HEK293 (cell line): Measurements from ENCODE around the gene TAOK3.

Experiments
- BCL11B ChIP-seq: fragments of 450-650 bp; formaldehyde crosslinking; IDR thresholded peaks from 2 replicates; pipeline ENCODE4 v1.5.1; 2016; ENCODE audit warnings: low read depth, missing biosample characterization, missing genetic modification characterization
- EGR2 ChIP-seq: fragments of 450-650 bp; formaldehyde crosslinking; IDR thresholded peaks from 2 replicates; pipeline ENCODE4 v1.5.1; 2016; ENCODE audit warnings: low read depth, missing biosample characterization, missing genetic modification characterization
- GLIS2 ChIP-seq: fragments of 450-650 bp; formaldehyde crosslinking; IDR thresholded peaks from 2 replicates; pipeline ENCODE4 v1.5.1; 2016; ENCODE audit warnings: missing biosample characterization, missing genetic modification characterization
- PATZ1 ChIP-seq: fragments of 450-650 bp; formaldehyde crosslinking; IDR thresholded peaks from 2 replicates; pipeline ENCODE4 v1.5.1; 2016; ENCODE audit warnings: missing biosample characterization, missing genetic modification characterization
- REST ChIP-seq: fragments of 450-650 bp; formaldehyde crosslinking; IDR thresholded peaks from 2 replicates; pipeline ENCODE4 v1.5.1; 2016; ENCODE audit warnings: missing biosample characterization, missing genetic modification characterization
- SP3 ChIP-seq: fragments of 450-650 bp; formaldehyde crosslinking; IDR thresholded peaks from 2 replicates; pipeline ENCODE4 v1.5.1; 2016; ENCODE audit warnings: missing biosample characterization, missing genetic modification characterization
- SP7 ChIP-seq: fragments of 450-650 bp; formaldehyde crosslinking; IDR thresholded peaks from 2 replicates; pipeline ENCODE4 v1.5.1; 2016; ENCODE audit warnings: missing biosample characterization, missing genetic modification characterization
- TRIM28 ChIP-seq: IDR thresholded peaks from 2 replicates; pipeline ENCODE4 v1.6.1; 2011; ENCODE audit warnings: low read length, control low read depth, borderline replicate concordance
- ZBTB17 ChIP-seq: fragments of 450-650 bp; formaldehyde crosslinking; IDR thresholded peaks from 2 replicates; pipeline ENCODE4 v1.5.1; 2016; ENCODE audit warnings: missing biosample characterization, missing genetic modification characterization
- ZBTB20 ChIP-seq: fragments of 450-650 bp; formaldehyde crosslinking; IDR thresholded peaks from 2 replicates; pipeline ENCODE4 v1.5.1; 2016; ENCODE audit warnings: missing biosample characterization, missing genetic modification characterization
- ZBTB48 ChIP-seq: fragments of 450-650 bp; formaldehyde crosslinking; IDR thresholded peaks from 2 replicates; pipeline ENCODE4 v1.5.1; 2016; ENCODE audit warnings: missing biosample characterization, missing genetic modification characterization
- ZEB2 ChIP-seq: fragments of 450-650 bp; formaldehyde crosslinking; IDR thresholded peaks from 2 replicates; pipeline ENCODE4 v1.5.1; 2016; ENCODE audit warnings: missing biosample characterization, missing genetic modification characterization
- ZIC2 ChIP-seq: fragments of 450-650 bp; formaldehyde crosslinking; IDR thresholded peaks from 2 replicates; pipeline ENCODE4 v1.5.1; 2016; ENCODE audit warnings: missing biosample characterization, missing genetic modification characterization
- ZNF114 ChIP-seq: fragments of 450-650 bp; formaldehyde crosslinking; IDR thresholded peaks from 2 replicates; pipeline ENCODE4 v1.5.0; 2017; ENCODE audit warnings: missing biosample characterization, missing genetic modification characterization
- ZNF311 ChIP-seq: fragments of 450-650 bp; formaldehyde crosslinking; IDR thresholded peaks from 2 replicates; pipeline ENCODE4 v1.5.1; 2017; ENCODE audit warnings: missing biosample characterization, missing genetic modification characterization, borderline replicate concordance
- ZNF335 ChIP-seq: fragments of 450-650 bp; formaldehyde crosslinking; conservative IDR thresholded peaks from 2 replicates; pipeline ENCODE4 v1.5.1; 2016; ENCODE audit warnings: missing biosample characterization, missing genetic modification characterization
- ZNF350 ChIP-seq: fragments of 450-650 bp; formaldehyde crosslinking; IDR thresholded peaks from 2 replicates; pipeline ENCODE4 v1.5.0; 2017; ENCODE audit warnings: missing biosample characterization, mild to moderate bottlenecking, missing genetic modification characterization
- ZNF423 ChIP-seq: fragments of 450-650 bp; formaldehyde crosslinking; IDR thresholded peaks from 2 replicates; pipeline ENCODE4 v1.5.1; 2016; ENCODE audit warnings: missing biosample characterization, missing genetic modification characterization
- ZNF510 ChIP-seq: fragments of 450-650 bp; formaldehyde crosslinking; IDR thresholded peaks from 2 replicates; pipeline ENCODE4 v1.5.1; 2018; ENCODE audit warnings: mild to moderate bottlenecking, missing genetic modification characterization, missing biosample characterization; ENCODE audit not compliant: insufficient replicate concordance
- ZNF518A ChIP-seq: fragments of 450-650 bp; formaldehyde crosslinking; conservative IDR thresholded peaks from 2 replicates; pipeline ENCODE4 v1.5.1; 2016; ENCODE audit warnings: low read depth, missing biosample characterization, missing genetic modification characterization
- ZNF585B ChIP-seq: fragments of 450-650 bp; formaldehyde crosslinking; IDR thresholded peaks from 2 replicates; pipeline ENCODE4 v1.5.1; 2016; ENCODE audit warnings: missing biosample characterization, missing genetic modification characterization
- ZNF600 ChIP-seq: fragments of 450-650 bp; formaldehyde crosslinking; IDR thresholded peaks from 2 replicates; pipeline ENCODE4 v1.5.1; 2016; ENCODE audit warnings: missing biosample characterization, missing genetic modification characterization
- ZNF610 ChIP-seq: fragments of 450-650 bp; formaldehyde crosslinking; IDR thresholded peaks from 2 replicates; pipeline ENCODE4 v1.5.1; 2016; ENCODE audit warnings: missing biosample characterization, missing genetic modification characterization, borderline replicate concordance
- ZNF629 ChIP-seq: fragments of 450-650 bp; formaldehyde crosslinking; IDR thresholded peaks from 2 replicates; pipeline ENCODE4 v1.5.1; 2017; ENCODE audit warnings: missing biosample characterization, missing genetic modification characterization
- ZNF645 ChIP-seq: fragments of 450-650 bp; formaldehyde crosslinking; IDR thresholded peaks from 2 replicates; pipeline ENCODE4; 2016; ENCODE audit warnings: missing biosample characterization, missing genetic modification characterization
- ZNF658 ChIP-seq: fragments of 450-650 bp; formaldehyde crosslinking; IDR thresholded peaks from 2 replicates; pipeline ENCODE4; 2016; ENCODE audit warnings: missing biosample characterization, missing genetic modification characterization
- ZNF792 ChIP-seq: fragments of 450-650 bp; formaldehyde crosslinking; IDR thresholded peaks from 2 replicates; pipeline ENCODE4 v1.5.1; 2016; ENCODE audit warnings: missing biosample characterization, missing genetic modification characterization
- ZXDB ChIP-seq: fragments of 450-650 bp; formaldehyde crosslinking; IDR thresholded peaks from 2 replicates; pipeline ENCODE4 v1.5.1; 2016; ENCODE audit warnings: missing biosample characterization, missing genetic modification characterization

TAOK3 gene

GRCh38 chr12:118372541-118373495, at the start of gene TAOK3 (continued):
- TF ChIP-seq SP7 (tag by site-specific recombination) = peak; percentile 62; the same call in 1 of the 2 replicates
- no peak for TF ChIP-seq ZNF114 (tag by site-specific recombination)
- TF ChIP-seq ZNF423 = 0 out of 2 replicates have a peak, but pooled peaks have one; percentile 31
- TF ChIP-seq ZBTB48 (tag by site-specific recombination) = peak; percentile 13; the same call in 1 of the 2 replicates
- TF ChIP-seq ZXDB = 0 out of 2 replicates have a peak, but pooled peaks have one; percentile 47
- TF ChIP-seq ZNF645 (tag by site-specific recombination) = no peak
- TF ChIP-seq ZNF335 = peak; percentile 79
- TF ChIP-seq ZNF311 (tag by site-specific recombination) = no peak
- TF ChIP-seq ZEB2 (tag by site-specific recombination) = peak; percentile 69
- TF ChIP-seq ZNF350 (tag by site-specific recombination) = no peak
- no peak for TF ChIP-seq ZNF510 (tag by site-specific recombination)
- 0 out of 2 replicates have a peak, but pooled peaks have one; percentile 37 for TF ChIP-seq BCL11B
- peak; percentile 96 for TF ChIP-seq REST (tag by site-specific recombination)
- TF ChIP-seq GLIS2 (tag by site-specific recombination) = peak; percentile 83
- TF ChIP-seq ZNF792 (tag by site-specific recombination) = 0 out of 2 replicates have a peak, but pooled peaks have one; percentile 63
- TF ChIP-seq ZNF518A (tag by site-specific recombination) = peak; percentile 37; the same call in 1 of the 2 replicates
- TF ChIP-seq ZNF658 (tag by site-specific recombination) = no peak
- peak; percentile 68 for TF ChIP-seq ZIC2 (tag by site-specific recombination)
- peak; percentile 57; the same call in 1 of the 2 replicates for TF ChIP-seq PATZ1 (tag by site-specific recombination)
- peak; percentile 79 for TF ChIP-seq ZBTB20 (tag by site-specific recombination)
- peak; percentile 64; the same call in 1 of the 2 replicates for TF ChIP-seq ZNF600 (tag by site-specific recombination)
- no peak for TF ChIP-seq TRIM28
- peak; percentile 92 for TF ChIP-seq SP3 (tag by site-specific recombination)
- no peak for TF ChIP-seq ZNF585B (tag by site-specific recombination)
- TF ChIP-seq EGR2 (tag by site-specific recombination) = peak; percentile 44; the same call in 1 of the 2 replicates
- no peak for TF ChIP-seq ZNF610 (tag by site-specific recombination)
- 0 out of 2 replicates have a peak, but pooled peaks have one; percentile 18 for TF ChIP-seq ZNF629 (tag by site-specific recombination)
- peak; percentile 98 for TF ChIP-seq ZBTB17 (tag by site-specific recombination)
